ENCODE data around the gene ZNF672. TPM values are rescaled to one million over a fixed set of nuclear protein-coding genes. Genes with fewer than 3 reads are reported as not detected.

The ZNF672 gene
- total and polyA plus RNA-seq, 2 experiments from 2014 or later, result 19.0 to 30.7 TPM

DNA sequence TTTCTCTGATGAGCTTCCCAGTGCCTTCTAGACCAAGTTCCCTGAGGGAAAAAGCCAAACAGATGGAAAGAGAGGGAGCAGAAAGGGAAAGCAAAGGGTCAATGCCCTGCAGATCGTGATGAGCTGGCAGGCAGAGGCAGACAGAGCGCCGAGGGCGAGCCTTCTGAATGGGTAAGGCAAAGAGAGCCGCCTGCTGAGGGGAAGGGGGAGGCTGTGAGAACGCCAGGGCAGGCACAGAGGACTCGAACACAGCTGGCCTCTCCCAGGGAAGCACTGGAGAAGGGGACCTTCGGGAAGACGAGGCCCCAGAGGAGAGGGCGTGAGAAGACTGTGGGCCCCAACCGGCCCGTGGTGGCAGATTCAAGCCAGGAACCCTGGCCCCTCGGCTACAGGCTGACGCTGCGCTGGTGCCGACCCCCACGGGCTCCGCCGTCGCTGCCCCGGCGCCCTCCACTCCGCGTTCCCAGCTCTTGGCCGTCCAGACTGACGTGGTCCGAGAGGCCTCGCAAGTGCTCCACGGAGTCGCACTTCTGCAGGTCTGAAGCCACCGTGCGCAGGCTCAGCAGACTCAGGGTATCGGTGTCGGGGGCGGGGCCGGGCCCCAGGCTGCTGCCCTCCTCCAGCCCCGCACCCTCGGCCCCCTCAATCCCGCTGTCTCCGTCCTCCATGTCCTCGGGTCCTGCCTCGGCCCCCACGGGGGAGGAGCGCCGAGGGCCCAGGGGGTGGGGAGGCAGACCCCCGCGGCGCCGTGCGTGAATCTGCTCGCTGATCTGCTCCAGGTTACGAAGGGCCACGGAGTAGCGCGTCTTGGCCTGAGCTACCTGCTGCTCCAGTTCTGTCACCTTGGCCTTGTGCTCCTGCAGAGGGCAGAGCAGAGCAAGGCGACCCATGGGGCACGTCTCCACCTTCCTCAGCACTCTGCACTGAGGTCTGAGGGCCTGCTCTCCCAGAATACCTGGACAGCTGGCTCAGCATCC lies 26.2 kb upstream of the ZNF672 start:
- H3K4me2 ChIP-seq, result no peak overlapping the region
- WGBS (ENCODE audit: low lambda C conversion rate, missing lambda C conversion rate), result 96% methylated on average over 42 of the region's 57 CpGs
- no peaks in the 10 kb centered on the region for H3K79me2 ChIP-seq
- no peak overlapping the region for H3K27ac ChIP-seq
- H2AFZ ChIP-seq, result no peak overlapping the region
- no peaks in the 10 kb centered on the region for H3K9me2 ChIP-seq (replicated peaks; ENCODE audit: insufficient read depth)
- no peaks in the 10 kb centered on the region for H3K27me3 ChIP-seq
- no peaks in the 10 kb centered on the region for H3K4me1 ChIP-seq (ENCODE audit: insufficient read depth)
- no peaks in the 10 kb centered on the region for H3K36me3 ChIP-seq (replicated peaks; ENCODE audit: insufficient read depth, low read depth)
- H3K4me3 ChIP-seq, result no peak overlapping the region
- TF ChIP-seq, protein P1, sequence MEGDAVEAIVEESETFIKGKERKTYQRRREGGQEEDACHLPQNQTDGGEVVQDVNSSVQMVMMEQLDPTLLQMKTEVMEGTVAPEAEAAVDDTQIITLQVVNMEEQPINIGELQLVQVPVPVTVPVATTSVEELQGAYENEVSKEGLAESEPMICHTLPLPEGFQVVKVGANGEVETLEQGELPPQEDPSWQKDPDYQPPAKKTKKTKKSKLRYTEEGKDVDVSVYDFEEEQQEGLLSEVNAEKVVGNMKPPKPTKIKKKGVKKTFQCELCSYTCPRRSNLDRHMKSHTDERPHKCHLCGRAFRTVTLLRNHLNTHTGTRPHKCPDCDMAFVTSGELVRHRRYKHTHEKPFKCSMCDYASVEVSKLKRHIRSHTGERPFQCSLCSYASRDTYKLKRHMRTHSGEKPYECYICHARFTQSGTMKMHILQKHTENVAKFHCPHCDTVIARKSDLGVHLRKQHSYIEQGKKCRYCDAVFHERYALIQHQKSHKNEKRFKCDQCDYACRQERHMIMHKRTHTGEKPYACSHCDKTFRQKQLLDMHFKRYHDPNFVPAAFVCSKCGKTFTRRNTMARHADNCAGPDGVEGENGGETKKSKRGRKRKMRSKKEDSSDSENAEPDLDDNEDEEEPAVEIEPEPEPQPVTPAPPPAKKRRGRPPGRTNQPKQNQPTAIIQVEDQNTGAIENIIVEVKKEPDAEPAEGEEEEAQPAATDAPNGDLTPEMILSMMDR (IDR thresholded peaks at IDR 0.05; ENCODE audit: poor library complexity), result peak; percentile 3
- TF ChIP-seq EZH2phosphoT487 (IDR thresholded peaks at IDR 0.05; ENCODE audit: low read depth, severe bottlenecking, unreplicated experiment) (no peak), EZH2 (IDR thresholded peaks at IDR 0.05; ENCODE audit: borderline replicate concordance) (no peak)
- no peaks in the 10 kb centered on the region for H4K20me1 ChIP-seq (ENCODE audit: insufficient read depth, poor library complexity, severe bottlenecking)
- DNase-seq (ENCODE audit: low spot score), result no peak
- H3K9me3 ChIP-seq (ENCODE audit: low read depth), result no peaks in the 10 kb centered on the region

DNA sequence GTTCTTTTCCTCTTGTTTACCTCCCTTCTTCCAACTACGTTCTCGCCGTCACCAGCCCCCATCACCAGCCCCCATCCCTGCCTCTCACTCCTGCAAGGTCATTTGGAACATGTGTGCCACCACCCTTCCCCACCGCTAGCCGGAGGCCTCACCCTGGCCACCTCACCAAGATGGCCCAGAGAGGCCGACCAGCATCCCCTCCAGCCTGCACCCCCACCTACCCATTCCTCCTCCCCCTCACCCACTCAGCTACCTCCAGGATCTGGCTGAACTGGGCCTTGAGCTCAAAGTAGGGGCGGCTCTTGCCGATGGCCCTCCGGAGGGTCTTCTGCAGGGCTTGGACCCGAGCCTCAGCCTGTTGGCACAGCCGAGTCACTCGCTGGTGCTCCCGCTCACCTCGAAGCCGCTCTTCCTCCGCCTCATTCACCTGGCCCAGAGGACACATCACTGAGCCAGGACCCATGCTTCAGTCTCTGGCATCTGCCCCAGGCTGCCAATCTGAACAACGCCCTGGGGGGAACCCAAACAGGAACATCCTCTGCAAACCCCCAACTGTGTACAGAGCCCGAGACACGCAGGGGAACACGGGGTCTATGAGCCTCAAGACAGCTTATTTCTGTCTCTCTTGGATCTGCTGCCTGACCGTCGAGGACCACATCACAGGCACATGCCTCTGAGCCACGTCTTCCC lies 25.1 kb upstream of the ZNF672 start:
- no peak for TF ChIP-seq EZH2 (IDR thresholded peaks at IDR 0.05; ENCODE audit: borderline replicate concordance)
- TF ChIP-seq EZH2phosphoT487 (IDR thresholded peaks at IDR 0.05; ENCODE audit: low read depth, severe bottlenecking, unreplicated experiment), result no peak
- TF ChIP-seq, protein P1 (IDR thresholded peaks at IDR 0.05; ENCODE audit: poor library complexity), result no peak
- no peaks in the 10 kb centered on the region for H4K20me1 ChIP-seq (ENCODE audit: insufficient read depth, poor library complexity, severe bottlenecking)
- H3K27ac ChIP-seq, result no peak overlapping the region
- no peaks in the 10 kb centered on the region for H3K79me2 ChIP-seq
- H3K9me3 ChIP-seq (ENCODE audit: low read depth), result no peaks in the 10 kb centered on the region
- H3K9me2 ChIP-seq (replicated peaks; ENCODE audit: insufficient read depth), result no peaks in the 10 kb centered on the region
- no peak overlapping the region for H3K4me2 ChIP-seq
- no peaks in the 10 kb centered on the region for H3K36me3 ChIP-seq (replicated peaks; ENCODE audit: insufficient read depth, low read depth)
- WGBS (ENCODE audit: low lambda C conversion rate, missing lambda C conversion rate), result 97% methylated on average over 18 of the region's 23 CpGs
- H3K4me1 ChIP-seq (ENCODE audit: insufficient read depth), result no peaks in the 10 kb centered on the region
- H3K27me3 ChIP-seq, result no peaks in the 10 kb centered on the region
- H3K4me3 ChIP-seq, result no peak overlapping the region
- H2AFZ ChIP-seq, result no peak overlapping the region
- no peak for DNase-seq (ENCODE audit: low spot score)

DNA sequence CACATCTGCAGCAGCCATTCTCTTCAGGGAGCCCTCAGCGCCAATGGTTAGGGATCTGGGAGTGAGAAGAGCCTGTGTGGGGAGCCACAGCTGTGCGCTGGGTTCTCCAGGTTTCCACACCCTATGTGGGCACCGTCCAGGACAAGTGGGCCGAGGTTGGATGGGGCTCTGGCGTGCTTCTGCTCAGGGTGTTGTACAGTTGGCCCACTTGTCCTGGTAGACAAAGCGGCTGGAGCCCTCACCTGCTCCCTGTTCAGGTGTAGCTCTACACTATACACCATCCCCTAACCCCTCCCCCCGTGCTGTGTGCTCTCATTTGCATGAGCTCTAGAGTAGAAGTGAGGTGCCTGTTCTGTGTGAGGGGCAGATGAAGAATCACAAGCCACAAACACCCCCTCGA lies 24.5 kb upstream of the ZNF672 start:
- Histone ChIP-seq H4K20me1 (ENCODE audit: insufficient read depth, poor library complexity, severe bottlenecking) (no peaks in the 10 kb centered on the region), H3K36me3 (replicated peaks; ENCODE audit: insufficient read depth, low read depth) (no peaks in the 10 kb centered on the region), H3K79me2 (peaks cover 2% of the 10 kb centered on the region), H3K27ac (no peak overlapping the region), H3K9me2 (replicated peaks; ENCODE audit: insufficient read depth) (no peaks in the 10 kb centered on the region), H3K4me3 (no peak overlapping the region), H3K27me3 (no peaks in the 10 kb centered on the region), H2AFZ (no peak overlapping the region), H3K4me1 (ENCODE audit: insufficient read depth) (no peaks in the 10 kb centered on the region), H3K9me3 (ENCODE audit: low read depth) (no peaks in the 10 kb centered on the region), H3K4me2 (no peak overlapping the region)
- 98% methylated on average over 8 of the region's 8 CpGs for WGBS (ENCODE audit: low lambda C conversion rate, missing lambda C conversion rate)
- DNase-seq (ENCODE audit: low spot score), result no peak
- no peak for TF ChIP-seq EZH2 (IDR thresholded peaks at IDR 0.05; ENCODE audit: borderline replicate concordance)
- TF ChIP-seq, protein P1 (IDR thresholded peaks at IDR 0.05; ENCODE audit: poor library complexity), result no peak
